GM23338 (cell line): ENCODE measurements around the gene CRACR2B. TPM values are rescaled to one million over a fixed set of nuclear protein-coding genes. Genes with fewer than 3 reads are reported as not detected.
A peak's percentile ranks its signal among the peaks of the same experiment; 100 is the strongest.

ENCODE experiments used
- ATAC-seq: fragments of 200-7000 bp; cut with Tn5 transposase; 3 replicates; pipeline ENCODE4 v1.9.1; 2020
- DNase-seq: peaks from one replicate; pipeline ENCODE4 v3.0.0-alpha.2; 2015; ENCODE audit warnings: low spot score
- H2AFZ ChIP-seq: fragments of 200-600 bp; sonication (generic); 2 replicates; pipeline ENCODE4 v1.8.0; 2016; ENCODE audit warnings: antibody characterized with exemption, mild to moderate bottlenecking, moderate library complexity
- H3F3A ChIP-seq: fragments of 200-600 bp; sonication (generic); replicated peaks from 2 replicates; pipeline ENCODE4 v1.8.0; 2017; ENCODE audit warnings: antibody characterized with exemption, mixed run types, low read depth
- H3K27ac ChIP-seq: fragments of 200-600 bp; sonication (generic); 2 replicates; pipeline ENCODE4 v1.6.1; 2016; ENCODE audit warnings: low read depth
- H3K27me3 ChIP-seq: fragments of 200-600 bp; sonication (generic); 2 replicates; pipeline ENCODE4 v1.8.0; 2016; ENCODE audit warnings: mild to moderate bottlenecking, mixed run types, moderate library complexity; ENCODE audit not compliant: insufficient read depth
- H3K36me3 ChIP-seq: fragments of 200-600 bp; sonication (generic); 2 replicates; pipeline ENCODE4 v1.8.0; 2016; ENCODE audit warnings: mild to moderate bottlenecking; ENCODE audit not compliant: insufficient read depth
- H3K4me1 ChIP-seq: fragments of 200-600 bp; sonication (generic); 2 replicates; pipeline ENCODE4 v1.8.0; 2016; ENCODE audit warnings: mild to moderate bottlenecking, moderate library complexity; ENCODE audit not compliant: insufficient read depth
- H3K4me2 ChIP-seq: fragments of 200-600 bp; sonication (generic); 2 replicates; pipeline ENCODE4 v1.7.1; 2017; ENCODE audit warnings: mixed run types
- H3K4me3 ChIP-seq: fragments of 200-600 bp; sonication (generic); 2 replicates; pipeline ENCODE4 v1.6.1; 2016; ENCODE audit warnings: mixed run types
- H3K79me2 ChIP-seq: fragments of 200-600 bp; sonication (generic); replicated peaks from 2 replicates; pipeline ENCODE4 v1.8.0; 2017; ENCODE audit warnings: mild to moderate bottlenecking; ENCODE audit not compliant: insufficient read depth
- H3K9me2 ChIP-seq: fragments of 200-600 bp; sonication (generic); 2 replicates; pipeline ENCODE4 v1.8.0; 2017; ENCODE audit not compliant: insufficient read depth
- H4K20me1 ChIP-seq: fragments of 200-600 bp; sonication (generic); replicated peaks from 2 replicates; pipeline ENCODE4 v1.8.0; 2017; ENCODE audit warnings: mild to moderate bottlenecking; ENCODE audit not compliant: insufficient read depth
- H3K27ac Mint-ChIP-seq: 2 replicates; pipeline ENCODE4 v1.8.0; 2020; ENCODE audit warnings: inconsistent platforms, mild to moderate bottlenecking, moderate library complexity, mixed read lengths
- H3K27me3 Mint-ChIP-seq: 3 replicates; pipeline ENCODE4 v1.8.0; 2022; ENCODE audit warnings: low read depth, mild to moderate bottlenecking, moderate library complexity, mixed read lengths, inconsistent platforms; ENCODE audit not compliant: insufficient read depth, poor library complexity
- H3K36me3 Mint-ChIP-seq: 3 replicates; pipeline ENCODE4 v1.8.0; 2021; ENCODE audit warnings: low read depth, mild to moderate bottlenecking, inconsistent platforms, moderate library complexity, mixed read lengths
- H3K4me1 Mint-ChIP-seq: 3 replicates; pipeline ENCODE4 v1.8.0; 2020; ENCODE audit warnings: mild to moderate bottlenecking, inconsistent platforms, mixed read lengths
- H3K4me3 Mint-ChIP-seq: 3 replicates; pipeline ENCODE4 v1.8.0; 2021; ENCODE audit warnings: moderate library complexity, mild to moderate bottlenecking, inconsistent platforms, mixed read lengths
- H3K9me3 Mint-ChIP-seq: 3 replicates; pipeline ENCODE4 v1.8.0; 2020; ENCODE audit warnings: moderate library complexity, mild to moderate bottlenecking, inconsistent platforms, mixed read lengths
- CTCF ChIP-seq, 2 experiments: fragments of 200-600 bp in 1 of 2; sonication (generic) in 1 of 2; conservative IDR thresholded peaks; 2 replicates each; pipeline versions ENCODE4 v1.5.1 to v1.6.1; 2016 to 2017; ENCODE audit warnings: antibody characterized with exemption in 2 of 2, low read depth in 2 of 2, mild to moderate bottlenecking in 2 of 2, moderate library complexity in 1 of 2
- NANOG ChIP-seq: IDR thresholded peaks from 2 replicates; pipeline ENCODE4 v1.6.1; 2016; ENCODE audit warnings: antibody characterized with exemption, borderline replicate concordance
- STAT1 ChIP-seq: IDR thresholded peaks from one replicate; pipeline ENCODE4 v1.6.1; 2016; ENCODE audit warnings: antibody characterized with exemption; ENCODE audit not compliant: unreplicated experiment
- ZNF114 ChIP-seq: fragments of 250-450 bp; sonication (Bioruptor Pico); IDR thresholded peaks from 2 replicates; pipeline ENCODE4 v1.5.0; 2020; ENCODE audit warnings: mild to moderate bottlenecking, moderate library complexity
- ZNF331 ChIP-seq: fragments of 250-450 bp; sonication (Bioruptor Pico); IDR thresholded peaks from 2 replicates; pipeline ENCODE4 v1.5.0; 2020; ENCODE audit warnings: low read depth, mild to moderate bottlenecking, moderate library complexity
- ZNF462 ChIP-seq: fragments of 250-450 bp; sonication (Bioruptor Pico); IDR thresholded peaks from 2 replicates; pipeline ENCODE4 v1.5.0; 2020; ENCODE audit warnings: mild to moderate bottlenecking, moderate library complexity
- polyA plus RNA-seq: library from polyadenylated mRNA; unstranded; fragments of >200 nt; fragmentation: Nextera tagmentation; extraction: Ambion mirVana; gene quantifications from 2 replicates; pipeline ENCODE4 v1.2.1, GENCODE V29; 2016
- total RNA-seq: library from RNA; depleted of rRNA; stranded (reverse); fragments of >200 nt; shearing (Covaris generic); gene quantifications from 2 replicates; pipeline ENCODE4 v1.2.3, GENCODE V29; 2014

CRACR2B gene
- total and polyA plus RNA-seq, 2 experiments from 2014 or later, result 55.9 to 64.1 TPM

- TF ChIP-seq ZNF462 (CRISPR knock-in tag) (no peak), ZNF331 (CRISPR knock-in tag) (no peak), ZNF114 (no peak)
Observed at GRCh38 chr11:794013-794765, 33.5 kb upstream of the CRACR2B start (continued).

GRCh38 chr11:794766-795633 lies 32.7 kb upstream of the CRACR2B start:
- H2AFZ ChIP-seq, result no peak overlapping the region
- ATAC-seq, result no peak
- Mint-ChIP-seq H3K4me1 (peaks cover 26% of the 10 kb centered on the region), H3K36me3 (peaks cover 6% of the 10 kb centered on the region; the same call in 1 of the 3 replicates), H3K9me3 (no peaks in the 10 kb centered on the region), H3K27ac (no peak overlapping the region), H3K27me3 (peaks cover 10% of the 10 kb centered on the region), H3K4me3 (no peak overlapping the region)
- no peaks in the 10 kb centered on the region for H3K36me3 ChIP-seq
- DNase-seq, result no peak
- H3K4me2 ChIP-seq, result no peak overlapping the region
- H3K79me2 ChIP-seq, result no peaks in the 10 kb centered on the region; the same call in 1 of the 2 replicates
- H3K9me2 ChIP-seq, result no peaks in the 10 kb centered on the region
- H3F3A ChIP-seq, result peaks cover 24% of the 10 kb centered on the region
- peaks cover 17% of the 10 kb centered on the region; the same call in 1 of the 2 replicates for H3K4me1 ChIP-seq
- peak overlapping the region; percentile 50; the same call in 1 of the 2 replicates for H3K27ac ChIP-seq
- no peaks in the 10 kb centered on the region for H3K27me3 ChIP-seq
- no peak overlapping the region for H3K4me3 ChIP-seq
- H4K20me1 ChIP-seq, result peaks cover 3% of the 10 kb centered on the region; the same call in 1 of the 2 replicates
- no peak for TF ChIP-seq CTCF (conservative IDR thresholded peaks at IDR 0.05; ENCODE audit: low read depth in 2 of 2)
- TF ChIP-seq STAT1, result no peak
- no peak for TF ChIP-seq NANOG
